OCI-LY7 (cell line): Measurements from ENCODE around the gene FFAR4.

Experiments
- CTCF ChIP-seq: fragments of 200-600 bp; sonication (generic); conservative IDR thresholded peaks from 2 replicates; pipeline ENCODE4 v1.5.1; 2014; ENCODE audit warnings: mild to moderate bottlenecking, antibody characterized with exemption, low read length, moderate library complexity, mixed read lengths
- EZH2phosphoT487 ChIP-seq: fragments of 200-600 bp; sonication (generic); IDR thresholded peaks from 2 replicates; pipeline ENCODE4 v1.6.1; 2018; ENCODE audit warnings: low read depth, borderline replicate concordance, mild to moderate bottlenecking, mixed run types, antibody characterized with exemption, low read length, moderate library complexity, mixed read lengths

DNA sequence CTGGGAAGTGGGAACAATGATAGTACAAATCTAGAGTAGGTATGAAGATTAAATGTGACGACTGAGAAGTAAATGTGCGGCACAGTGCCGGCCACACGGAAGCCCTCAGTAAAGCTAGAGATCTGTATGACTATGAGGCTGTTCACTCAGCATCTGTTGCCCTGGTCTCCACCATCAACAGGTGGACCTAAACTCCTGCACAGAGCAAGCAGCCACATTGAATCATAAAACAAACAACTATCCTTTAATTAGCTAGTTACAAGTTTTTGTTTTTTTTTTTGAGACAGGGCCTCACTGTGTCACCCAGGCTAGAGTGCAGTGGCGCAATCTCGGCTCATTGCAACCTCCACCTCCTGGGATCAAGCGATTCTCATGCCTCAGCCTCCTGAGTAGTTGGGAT is 18.0 kb downstream of the FFAR4 start:
- no peak for TF ChIP-seq CTCF
- no peak for TF ChIP-seq EZH2phosphoT487
